MM.1S (cell line): ENCODE measurements around the gene TULP4.

Experiments used
- EZH2 ChIP-seq: fragments of 300-600 bp; sonication (generic); optimal IDR thresholded peaks from 2 replicates; pipeline ENCODE3; 2017; ENCODE audit warnings: low read depth, mild to moderate bottlenecking, antibody characterized with exemption, low read length, mixed read lengths
- EZH2phosphoT487 ChIP-seq: fragments of 300-600 bp; sonication (generic); IDR thresholded peaks from 2 replicates; pipeline ENCODE4 v1.6.1; 2018; ENCODE audit warnings: antibody characterized with exemption, low read length
- TF ChIP-seq, protein P1 (sequence below): fragments of 300-600 bp; sonication (generic); IDR thresholded peaks from 2 replicates; pipeline ENCODE4 v1.5.1; 2016; ENCODE audit warnings: antibody characterized with exemption, low read length, mixed read lengths

DNA sequence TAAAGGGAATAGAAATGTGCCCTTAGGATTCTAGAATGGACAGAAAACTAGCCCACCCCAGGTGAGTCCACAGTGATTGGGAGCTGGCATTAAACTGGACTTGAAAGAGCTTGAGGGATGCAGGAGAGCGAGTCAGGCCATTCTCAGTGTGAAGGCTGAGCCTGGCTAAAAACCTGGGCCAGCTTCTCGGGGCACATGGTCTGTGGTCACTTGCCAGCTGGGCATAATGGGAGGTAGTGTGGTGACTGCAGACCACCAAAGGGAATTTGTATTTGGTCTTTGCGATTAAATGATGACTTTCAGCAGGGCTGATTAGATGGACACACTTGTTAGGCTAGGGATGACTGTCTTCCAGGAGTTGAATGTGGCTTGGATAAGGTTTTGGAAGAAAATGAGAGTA lies 71.3 kb downstream of the TULP4 start:
- TF ChIP-seq EZH2 (no peak), EZH2phosphoT487 (no peak)
- TF ChIP-seq, protein P1, sequence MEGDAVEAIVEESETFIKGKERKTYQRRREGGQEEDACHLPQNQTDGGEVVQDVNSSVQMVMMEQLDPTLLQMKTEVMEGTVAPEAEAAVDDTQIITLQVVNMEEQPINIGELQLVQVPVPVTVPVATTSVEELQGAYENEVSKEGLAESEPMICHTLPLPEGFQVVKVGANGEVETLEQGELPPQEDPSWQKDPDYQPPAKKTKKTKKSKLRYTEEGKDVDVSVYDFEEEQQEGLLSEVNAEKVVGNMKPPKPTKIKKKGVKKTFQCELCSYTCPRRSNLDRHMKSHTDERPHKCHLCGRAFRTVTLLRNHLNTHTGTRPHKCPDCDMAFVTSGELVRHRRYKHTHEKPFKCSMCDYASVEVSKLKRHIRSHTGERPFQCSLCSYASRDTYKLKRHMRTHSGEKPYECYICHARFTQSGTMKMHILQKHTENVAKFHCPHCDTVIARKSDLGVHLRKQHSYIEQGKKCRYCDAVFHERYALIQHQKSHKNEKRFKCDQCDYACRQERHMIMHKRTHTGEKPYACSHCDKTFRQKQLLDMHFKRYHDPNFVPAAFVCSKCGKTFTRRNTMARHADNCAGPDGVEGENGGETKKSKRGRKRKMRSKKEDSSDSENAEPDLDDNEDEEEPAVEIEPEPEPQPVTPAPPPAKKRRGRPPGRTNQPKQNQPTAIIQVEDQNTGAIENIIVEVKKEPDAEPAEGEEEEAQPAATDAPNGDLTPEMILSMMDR: no peak
